Keratinocyte (primary cell): ENCODE measurements around the gene CERS1.

Experiments used
- CTCF ChIP-seq, 3 experiments: IDR thresholded peaks in 1 of 3; conservative IDR thresholded peaks in 1 of 3; optimal IDR thresholded peaks in 1 of 3; 2 replicates in 2 of 3; 3 replicates in 1 of 3; pipeline versions ENCODE3 to v1.5.1; 2011; ENCODE audit warnings: low read length in 3 of 3, mild to moderate bottlenecking in 3 of 3, moderate library complexity in 2 of 3, control low read depth in 1 of 3, inconsistent platforms in 1 of 3; ENCODE audit not compliant: insufficient read depth in 2 of 3; ENCODE audit errors: extremely low read depth in 1 of 3
- EZH2 ChIP-seq: IDR thresholded peaks from one replicate; pipeline ENCODE4 v1.6.1; 2012; ENCODE audit warnings: inconsistent platforms, mild to moderate bottlenecking, low read length, moderate library complexity

GRCh38 chr19:18862976-18863842, 32.7 kb downstream of the CERS1 start:
- TF ChIP-seq CTCF (optimal IDR thresholded peaks at IDR 0.05 in 1 of 3, IDR thresholded peaks at IDR 0.05 in 1 of 3, conservative IDR thresholded peaks at IDR 0.05 in 1 of 3; ENCODE audit: extremely low read depth in 1 of 3, insufficient read depth in 2 of 3, low read length in 3 of 3) (no peak), EZH2 (no peak)
